HG02588 (cell line): Measurements from ENCODE around the gene TRIM58.

Source experiments
- ATAC-seq: cut with Tn5 transposase; IDR thresholded peaks from one replicate; pipeline ENCODE4 v1.9.1; 2021; ENCODE audit warnings: mild to moderate bottlenecking, moderate library complexity; ENCODE audit not compliant: unreplicated experiment

The TRIM58 gene

GRCh38 chr1:247857069-247857984 lies at the start of gene TRIM58:
TSS of gene TRIM58 (plus strand) at chr1:247857187. CDS start at chr1:247857247, 60 bp downstream.
- ATAC-seq: no peak

GRCh38 chr1:247812637-247813036 lies 44.4 kb upstream of the TRIM58 start:
- no peak for ATAC-seq

- no peak for ATAC-seq
Observed at GRCh38 chr1:247822060-247822459, 34.9 kb upstream of the TRIM58 start.

DNA sequence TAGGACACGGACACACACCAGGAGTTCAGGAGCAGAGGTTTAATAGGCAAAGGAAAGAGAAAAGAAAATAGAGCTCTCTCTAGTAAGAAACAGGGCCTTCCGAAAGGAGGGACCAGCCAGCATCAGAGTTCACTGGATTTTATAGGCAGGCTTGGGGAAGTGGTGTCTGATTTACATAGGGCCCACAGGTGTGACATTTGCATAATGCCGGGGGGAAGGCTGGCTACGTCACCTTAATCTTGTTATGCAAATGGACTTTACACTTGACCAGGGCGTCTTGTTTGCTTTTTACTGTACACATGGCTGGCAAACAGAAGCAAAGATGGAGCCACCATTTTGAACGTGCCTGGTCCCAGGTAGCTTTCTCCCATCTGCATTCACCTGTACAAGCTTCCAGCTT lies 33.0 kb upstream of the TRIM58 start, which contains the start of gene OR14A16:
Gene OR14A16 (minus strand): TSS at position 97 of the 400 bp plus-strand sequence. CDS start 8,390 bp downstream, outside the sequence.
- no peak for ATAC-seq

DNA sequence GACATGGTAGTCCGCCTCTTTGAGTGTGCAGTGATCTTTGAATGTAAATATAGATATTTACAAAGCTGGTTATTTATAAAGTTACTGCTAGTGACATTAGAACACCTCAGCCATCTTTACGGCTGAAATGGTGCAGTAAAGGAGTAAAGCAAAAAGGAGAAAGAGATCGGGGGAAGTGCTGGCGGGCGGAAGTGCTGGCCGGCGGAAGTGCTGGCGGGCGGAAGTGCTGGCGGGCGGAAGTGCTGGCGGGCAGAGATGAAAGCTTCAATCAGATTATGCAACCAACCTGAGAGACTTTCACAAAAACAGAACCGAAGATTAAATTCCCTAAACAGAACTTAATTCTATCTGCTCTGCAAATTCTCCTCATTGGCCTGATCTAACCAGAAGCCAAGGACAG lies 31.6 kb upstream of the TRIM58 start:
- no peak for ATAC-seq

- no peak for ATAC-seq
Observed at GRCh38 chr1:247829656-247830055, 27.3 kb upstream of the TRIM58 start.

DNA sequence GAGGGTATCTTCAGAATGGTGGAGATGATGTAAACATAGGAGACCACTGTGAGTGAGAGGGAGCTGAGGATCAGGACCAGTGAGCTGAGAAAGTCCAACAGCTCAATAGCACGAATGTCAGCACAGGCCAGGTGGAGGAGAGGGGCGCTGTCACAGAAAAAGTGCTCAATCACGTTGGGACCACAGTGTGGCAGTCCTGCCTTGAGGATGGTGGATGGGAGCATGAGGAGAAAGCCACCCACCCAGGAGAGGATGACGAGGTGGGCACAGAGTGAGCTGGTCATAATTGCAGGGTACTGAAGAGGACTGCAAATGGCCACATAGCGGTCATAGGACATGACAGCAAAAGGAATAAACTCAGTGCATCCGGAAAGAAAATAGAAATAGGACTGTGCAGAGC lies 23.4 kb upstream of the TRIM58 start:
- no peak for ATAC-seq

DNA sequence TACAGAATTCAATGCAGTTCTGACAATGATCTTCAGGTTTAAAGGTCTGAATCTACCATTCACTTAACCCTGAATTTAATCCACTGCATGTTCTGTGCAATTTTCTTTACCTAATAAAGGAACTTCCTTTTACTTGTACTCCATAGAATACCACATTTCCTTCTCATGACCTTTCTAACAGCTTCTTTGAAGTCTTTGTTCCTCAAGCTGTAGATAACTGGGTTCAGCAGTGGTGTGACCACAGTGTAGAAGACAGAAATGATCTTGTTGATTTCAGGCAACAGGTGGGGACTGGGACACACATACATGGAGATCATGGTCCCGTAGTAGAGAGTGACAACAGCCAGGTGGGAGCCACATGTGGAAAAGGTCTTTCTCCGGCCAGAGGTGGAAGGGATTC lies 16.2 kb upstream of the TRIM58 start:
- no peak for ATAC-seq

DNA sequence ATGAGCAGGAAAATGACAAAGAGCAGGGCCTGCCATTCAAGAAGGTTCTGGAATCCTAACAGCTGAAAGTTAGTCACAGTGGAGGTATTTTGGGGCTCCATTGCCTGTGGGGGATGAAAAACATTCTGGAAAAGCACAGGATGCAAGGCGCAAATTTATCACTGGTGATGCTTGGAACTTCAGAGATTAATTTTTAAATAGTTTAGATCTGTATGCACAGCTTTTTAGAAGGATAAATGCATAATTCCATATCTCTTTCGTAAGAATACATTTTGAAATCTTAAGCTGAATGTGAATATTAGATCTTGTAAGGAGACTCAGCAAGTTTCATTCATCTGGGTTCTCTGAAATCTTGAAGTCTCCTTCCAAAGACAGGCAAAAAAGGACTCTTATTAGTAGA lies 15.2 kb upstream of the TRIM58 start, which contains the start of gene OR11L1:
Gene OR11L1 (minus strand): TSS at position 101 of the 400 bp plus-strand sequence. CDS start 0 bp downstream, at position 101.
- ATAC-seq: no peak

DNA sequence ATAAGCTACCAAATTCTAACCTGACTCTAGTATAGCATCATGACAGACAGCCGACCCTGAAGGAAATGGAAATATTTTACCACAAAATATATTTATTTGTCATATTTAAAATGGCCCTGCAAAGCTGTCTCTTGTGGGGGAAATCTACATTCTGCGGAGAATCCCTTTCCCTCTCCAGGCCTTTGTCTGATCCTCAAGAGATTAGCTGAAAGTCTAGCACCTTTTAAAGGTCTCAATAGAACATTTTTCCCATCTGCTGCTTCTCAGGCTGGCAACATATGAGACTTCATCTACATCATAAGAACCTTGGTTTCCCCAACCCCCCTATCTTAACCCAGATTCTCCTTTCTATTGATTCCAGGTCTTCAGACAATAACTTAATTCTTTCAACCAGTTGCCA lies 13.6 kb upstream of the TRIM58 start:
- ATAC-seq: no peak

GRCh38 chr1:247845011-247845692 lies 11.8 kb upstream of the TRIM58 start:
- ATAC-seq: no peak

DNA sequence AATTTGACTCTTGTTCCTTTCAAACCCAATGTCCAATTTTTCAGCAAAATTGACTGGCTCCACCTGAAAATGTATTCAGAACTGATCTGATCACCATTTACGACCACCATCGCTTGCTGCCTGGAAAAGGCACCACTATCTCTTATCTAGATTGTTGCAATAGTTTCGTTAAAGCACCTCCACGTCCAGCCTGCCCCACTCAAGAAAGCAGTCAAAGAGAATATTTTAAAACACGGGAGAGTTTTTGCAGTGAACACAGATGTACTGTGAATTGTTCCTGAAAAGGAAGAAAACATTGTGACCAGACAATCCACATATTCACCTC lies 11.3 kb upstream of the TRIM58 start:
- no peak for ATAC-seq

GRCh38 chr1:247848346-247848745 lies 8.6 kb upstream of the TRIM58 start:
- no peak for ATAC-seq

DNA sequence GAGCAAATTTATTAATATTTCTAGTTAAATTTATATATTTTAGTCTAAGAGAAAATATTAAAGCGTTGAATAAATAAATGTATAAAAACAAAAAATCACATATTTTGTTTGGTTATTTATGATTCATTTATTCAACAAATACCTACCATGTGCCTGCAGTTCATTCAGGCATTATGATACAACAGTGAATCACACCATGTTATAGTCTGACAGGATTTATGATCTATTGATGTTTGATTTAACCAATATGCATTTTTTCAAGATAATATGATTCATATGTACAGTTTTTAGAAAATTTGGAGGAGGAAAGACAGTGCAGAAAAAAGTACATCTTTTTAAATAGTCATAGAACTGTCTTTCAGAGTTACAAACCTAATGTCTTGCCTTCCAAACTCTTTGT lies 7.4 kb upstream of the TRIM58 start:
- ATAC-seq: no peak

DNA sequence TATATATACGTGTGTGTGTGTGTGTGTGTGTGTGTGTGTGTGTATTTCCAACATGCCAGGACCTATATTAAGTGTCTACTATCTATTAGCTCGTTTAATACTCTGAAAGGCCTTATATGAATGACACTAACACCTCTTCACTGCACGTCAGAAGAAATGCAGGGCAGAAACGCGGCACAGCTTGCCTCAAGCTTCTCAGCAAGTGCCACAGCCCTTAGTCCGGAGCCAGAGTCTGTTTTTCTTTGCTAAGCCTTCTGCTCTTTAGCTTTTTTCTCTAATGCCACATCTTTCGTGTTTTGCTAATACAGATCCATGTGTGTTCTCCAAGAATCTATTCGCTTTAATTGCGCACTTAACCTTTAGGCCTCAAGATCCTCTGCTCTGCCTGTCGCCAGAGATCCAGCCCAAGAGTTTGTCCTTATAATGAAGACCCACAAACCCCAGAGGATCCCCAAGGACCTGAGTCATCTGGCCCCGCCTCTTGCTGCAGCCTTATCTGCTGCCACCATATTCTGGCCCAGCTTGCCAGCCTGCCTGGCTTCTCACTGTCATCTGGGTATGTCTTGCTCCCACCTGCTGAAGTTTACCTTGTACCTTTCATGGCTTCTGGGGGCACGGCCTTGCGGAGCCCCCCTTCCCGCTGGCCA lies 2.0 kb upstream of the TRIM58 start:
- no peak for ATAC-seq

GRCh38 chr1:247855911-247856310 lies 1.1 kb upstream of the TRIM58 start:
- ATAC-seq: no peak

DNA sequence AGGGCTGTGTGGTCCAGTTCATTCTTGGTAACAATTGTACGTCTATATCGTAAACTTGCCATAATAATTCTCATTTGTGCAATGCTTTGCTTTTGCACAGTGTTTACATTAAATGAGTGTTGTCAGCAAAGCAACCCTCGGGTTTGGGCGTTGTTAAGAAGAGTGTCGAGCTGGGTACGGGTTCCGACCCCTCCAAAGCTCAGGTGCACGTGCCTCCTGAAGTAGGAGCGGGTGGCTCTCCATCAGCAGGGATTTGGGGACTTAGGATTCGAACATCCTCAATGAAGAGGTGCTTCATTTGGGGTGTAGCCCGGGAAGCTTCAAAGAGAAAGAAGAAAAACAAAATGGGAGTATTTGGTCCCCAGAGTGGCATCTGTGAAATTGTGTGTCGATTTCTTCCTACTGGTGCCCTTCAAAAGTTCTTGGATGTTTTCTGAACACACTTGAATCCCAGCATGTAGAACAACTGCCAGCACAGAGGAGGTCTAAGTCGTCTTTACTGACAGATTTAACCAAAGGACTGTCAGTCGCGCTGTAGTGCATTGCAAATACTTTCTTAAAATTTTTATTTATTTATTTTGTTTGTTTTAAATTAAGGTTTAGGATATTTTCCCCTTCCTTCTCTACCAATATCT lies 1.1 kb downstream of the TRIM58 start:
- ATAC-seq: no peak

DNA sequence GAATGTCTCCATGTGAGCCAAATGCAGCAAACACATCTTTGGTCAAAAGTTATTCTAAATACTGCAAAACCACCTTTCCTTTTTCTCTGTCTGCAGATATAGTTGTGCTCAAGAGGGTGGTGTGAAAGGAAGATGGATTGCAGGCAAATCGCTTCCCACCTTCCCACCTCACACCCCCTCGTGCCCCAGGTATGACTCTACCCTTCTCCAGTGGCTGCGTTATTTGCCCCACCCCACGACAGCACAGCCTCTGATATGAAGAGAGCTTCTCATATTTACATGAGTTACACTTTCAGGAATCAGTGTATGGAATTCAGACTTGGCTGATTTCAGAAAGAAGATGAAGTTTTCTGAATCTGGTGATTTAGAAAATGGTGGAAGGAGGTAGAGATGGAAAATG lies 5.8 kb downstream of the TRIM58 start:
- ATAC-seq: no peak

- ATAC-seq: no peak
Observed at GRCh38 chr1:247864644-247865043, 7.7 kb downstream of the TRIM58 start.

DNA sequence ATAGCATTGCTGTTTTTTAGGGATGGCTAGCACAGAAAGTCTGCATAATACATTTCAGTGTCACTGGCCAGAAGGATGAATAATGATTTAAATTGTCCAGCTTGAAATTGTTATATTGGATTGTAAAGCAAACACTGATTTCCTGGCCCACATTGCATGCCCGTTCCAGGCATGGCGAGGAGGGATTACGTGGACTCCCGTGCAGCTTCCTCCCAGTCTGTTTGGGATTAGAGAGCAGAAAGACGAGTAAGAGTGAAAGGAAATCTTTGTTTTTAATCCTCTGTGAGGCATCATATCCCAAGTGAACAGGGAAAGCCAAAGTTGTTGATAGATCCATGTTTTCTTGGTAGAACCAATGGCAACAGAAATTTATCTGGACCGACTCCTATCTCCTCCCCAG lies 8.4 kb downstream of the TRIM58 start:
- no peak for ATAC-seq

DNA sequence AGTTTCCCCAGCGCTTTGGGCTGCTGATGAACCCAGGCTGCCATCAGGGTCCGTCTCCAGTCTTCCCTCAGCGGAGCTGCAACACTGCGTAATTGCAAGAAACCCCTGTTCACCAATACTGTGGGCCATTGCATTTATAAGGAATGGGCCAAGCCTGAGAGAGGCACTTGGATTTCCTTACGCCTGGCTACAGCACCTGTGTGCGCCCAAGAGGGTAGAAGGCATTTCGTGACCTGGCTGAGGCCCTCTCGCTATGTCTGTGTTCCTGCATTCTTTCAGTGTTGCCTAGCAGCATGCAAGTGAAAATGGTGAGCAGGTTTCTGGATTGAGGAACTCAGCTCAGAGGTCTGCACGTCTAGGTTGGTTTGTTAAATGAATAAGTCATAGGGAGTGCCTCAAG lies 26.4 kb downstream of the TRIM58 start:
- ATAC-seq: no peak
